Measurements from ENCODE around the gene SMLR1. TPM values are rescaled to one million over a fixed set of nuclear protein-coding genes. Genes with fewer than 3 reads are reported as not detected.

The SMLR1 gene
- total RNA-seq, 1 donor: not detected

DNA sequence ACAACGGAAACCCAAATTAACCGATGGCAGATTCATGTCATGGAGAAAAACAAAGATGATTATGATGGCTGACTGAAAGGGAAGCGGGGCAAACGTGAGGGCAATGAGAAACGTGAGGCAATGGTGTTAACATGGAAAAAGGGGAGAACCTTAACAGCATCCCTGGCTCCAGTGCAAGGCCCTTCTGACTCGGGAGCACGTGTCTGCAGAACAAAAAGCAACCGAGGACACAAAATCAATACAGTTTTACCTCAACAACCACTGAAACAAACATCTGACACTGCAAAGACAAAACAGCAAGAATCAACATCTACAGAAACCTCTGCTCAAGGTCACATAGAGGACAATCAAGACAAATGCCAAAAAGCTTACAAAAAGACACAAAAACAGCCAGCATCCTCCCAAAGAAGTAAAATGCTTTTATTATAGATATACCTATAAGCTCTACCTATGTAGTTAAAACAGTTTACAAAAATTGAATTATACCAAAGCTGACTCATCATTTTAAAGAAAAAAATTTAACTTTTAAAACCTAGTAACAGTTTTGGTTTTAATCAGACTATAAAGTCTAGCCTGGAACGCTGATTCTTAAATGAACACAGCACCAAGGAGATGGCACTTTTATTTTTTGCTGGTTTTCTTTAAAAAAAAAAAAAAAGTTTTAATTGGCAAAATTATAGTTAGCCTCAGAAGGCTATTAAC is 43.1 kb downstream of the SMLR1 start:
- Histone ChIP-seq H3K79me2 (ENCODE audit: insufficient read depth, low read length) (no peaks in the 10 kb centered on the region), H3K36me3 (ENCODE audit: insufficient read depth, low read length) (peaks cover 6% of the 10 kb centered on the region), H2AFZ (ENCODE audit: low read length) (no peak overlapping the region), H3K9me3 (ENCODE audit: low read depth, low read length) (no peaks in the 10 kb centered on the region), H3K4me1 (ENCODE audit: insufficient read depth, low read length) (no peaks in the 10 kb centered on the region), H3K27ac (ENCODE audit: low read depth, low read length) (no peak overlapping the region), H3K4me3 (ENCODE audit: insufficient read depth, low read length) (no peak overlapping the region), H3K27me3 (ENCODE audit: insufficient read depth, low read length) (no peaks in the 10 kb centered on the region), H3K4me2 (ENCODE audit: insufficient read depth, low read length) (no peak overlapping the region), H4K20me1 (ENCODE audit: insufficient read depth, low read length) (no peaks in the 10 kb centered on the region)
- DNase-seq (ENCODE audit: insufficient read length, low spot score, missing footprints): no peak
- TF ChIP-seq, protein P1, sequence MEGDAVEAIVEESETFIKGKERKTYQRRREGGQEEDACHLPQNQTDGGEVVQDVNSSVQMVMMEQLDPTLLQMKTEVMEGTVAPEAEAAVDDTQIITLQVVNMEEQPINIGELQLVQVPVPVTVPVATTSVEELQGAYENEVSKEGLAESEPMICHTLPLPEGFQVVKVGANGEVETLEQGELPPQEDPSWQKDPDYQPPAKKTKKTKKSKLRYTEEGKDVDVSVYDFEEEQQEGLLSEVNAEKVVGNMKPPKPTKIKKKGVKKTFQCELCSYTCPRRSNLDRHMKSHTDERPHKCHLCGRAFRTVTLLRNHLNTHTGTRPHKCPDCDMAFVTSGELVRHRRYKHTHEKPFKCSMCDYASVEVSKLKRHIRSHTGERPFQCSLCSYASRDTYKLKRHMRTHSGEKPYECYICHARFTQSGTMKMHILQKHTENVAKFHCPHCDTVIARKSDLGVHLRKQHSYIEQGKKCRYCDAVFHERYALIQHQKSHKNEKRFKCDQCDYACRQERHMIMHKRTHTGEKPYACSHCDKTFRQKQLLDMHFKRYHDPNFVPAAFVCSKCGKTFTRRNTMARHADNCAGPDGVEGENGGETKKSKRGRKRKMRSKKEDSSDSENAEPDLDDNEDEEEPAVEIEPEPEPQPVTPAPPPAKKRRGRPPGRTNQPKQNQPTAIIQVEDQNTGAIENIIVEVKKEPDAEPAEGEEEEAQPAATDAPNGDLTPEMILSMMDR (IDR thresholded peaks at IDR 0.05; ENCODE audit: extremely low read depth, low read depth, low read length): no peak

DNA sequence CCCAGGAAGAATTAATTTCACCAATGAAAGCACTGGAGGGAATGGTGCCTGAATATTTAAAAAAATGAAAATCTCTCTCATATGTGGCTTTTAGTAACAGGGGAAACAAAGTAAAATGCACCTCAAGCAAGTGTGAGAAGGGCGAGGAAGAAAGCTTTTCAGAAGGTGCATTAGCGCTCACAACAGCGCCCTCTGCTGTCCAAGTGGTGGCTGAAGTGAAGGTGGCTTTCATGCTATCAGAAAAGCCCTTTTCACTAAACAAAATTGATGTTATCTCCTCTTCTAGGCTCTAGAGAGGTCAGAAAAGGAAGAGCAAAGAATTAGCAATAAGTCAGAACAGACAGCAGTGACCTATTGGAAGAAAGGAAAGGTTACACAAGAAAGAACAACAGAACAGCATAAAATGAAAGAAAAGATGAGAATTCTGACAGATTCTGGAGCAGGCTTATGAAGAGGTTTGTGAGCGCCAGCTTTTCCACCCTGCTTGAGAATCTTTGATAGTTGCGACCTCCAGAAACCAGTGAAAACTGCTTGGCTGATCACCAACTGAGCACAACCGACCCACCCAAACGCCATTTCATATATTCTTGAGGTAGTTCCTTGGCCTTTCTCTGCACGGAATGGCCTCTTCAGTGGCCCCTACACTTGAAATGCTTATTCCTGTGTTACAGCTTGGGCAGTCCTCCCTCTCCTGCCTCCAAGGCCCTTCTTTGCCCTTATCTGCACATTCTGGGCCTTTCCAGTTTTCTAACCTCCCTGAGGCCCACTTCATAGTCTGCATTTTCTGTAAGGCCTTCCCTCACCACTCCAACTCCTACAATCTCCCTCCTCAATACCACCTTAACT is 45.3 kb downstream of the SMLR1 start:
- H3K79me2 ChIP-seq (ENCODE audit: insufficient read depth, low read length): no peaks in the 10 kb centered on the region
- TF ChIP-seq, protein P1 (IDR thresholded peaks at IDR 0.05; ENCODE audit: extremely low read depth, low read depth, low read length): peak; percentile 99
- H3K4me3 ChIP-seq (ENCODE audit: insufficient read depth, low read length): no peak overlapping the region
- H3K4me1 ChIP-seq (ENCODE audit: insufficient read depth, low read length): no peaks in the 10 kb centered on the region
- H3K4me2 ChIP-seq (ENCODE audit: insufficient read depth, low read length): no peak overlapping the region
- no peaks in the 10 kb centered on the region for H3K27me3 ChIP-seq (ENCODE audit: insufficient read depth, low read length)
- no peak overlapping the region for H3K27ac ChIP-seq (ENCODE audit: low read depth, low read length)
- H4K20me1 ChIP-seq (ENCODE audit: insufficient read depth, low read length): no peaks in the 10 kb centered on the region
- DNase-seq (ENCODE audit: insufficient read length, low spot score, missing footprints): no peak
- H2AFZ ChIP-seq (ENCODE audit: low read length): no peak overlapping the region
- no peaks in the 10 kb centered on the region for H3K36me3 ChIP-seq (ENCODE audit: insufficient read depth, low read length)
- no peaks in the 10 kb centered on the region for H3K9me3 ChIP-seq (ENCODE audit: low read depth, low read length)

DNA sequence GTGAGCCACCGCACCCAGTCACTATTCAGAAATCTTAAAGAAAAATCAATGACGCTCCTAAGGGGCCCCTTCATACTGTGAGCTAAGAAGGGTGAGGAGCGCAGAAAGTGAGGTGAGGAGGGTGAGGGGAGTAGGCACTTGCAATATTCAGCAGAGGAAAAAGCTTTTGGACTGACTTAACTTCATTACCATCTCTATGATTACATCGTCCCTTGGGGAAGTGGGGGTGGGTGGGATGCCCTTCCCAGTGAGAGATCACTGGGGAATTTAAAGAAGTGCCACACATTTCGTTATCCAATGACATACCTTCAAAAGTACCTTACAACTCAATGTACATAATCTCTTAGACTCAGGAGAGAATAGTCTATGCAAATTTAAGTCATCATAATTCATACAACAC is 46.5 kb downstream of the SMLR1 start:
- H3K27ac ChIP-seq (ENCODE audit: low read depth, low read length): no peak overlapping the region
- no peak overlapping the region for H3K4me2 ChIP-seq (ENCODE audit: insufficient read depth, low read length)
- H3K27me3 ChIP-seq (ENCODE audit: insufficient read depth, low read length): no peaks in the 10 kb centered on the region
- H2AFZ ChIP-seq (ENCODE audit: low read length): no peak overlapping the region
- H4K20me1 ChIP-seq (ENCODE audit: insufficient read depth, low read length): no peaks in the 10 kb centered on the region
- no peaks in the 10 kb centered on the region for H3K4me1 ChIP-seq (ENCODE audit: insufficient read depth, low read length)
- TF ChIP-seq, protein P1 (IDR thresholded peaks at IDR 0.05; ENCODE audit: extremely low read depth, low read depth, low read length): no peak
- H3K4me3 ChIP-seq (ENCODE audit: insufficient read depth, low read length): no peak overlapping the region
- H3K36me3 ChIP-seq (ENCODE audit: insufficient read depth, low read length): no peaks in the 10 kb centered on the region
- H3K79me2 ChIP-seq (ENCODE audit: insufficient read depth, low read length): no peaks in the 10 kb centered on the region
- no peaks in the 10 kb centered on the region for H3K9me3 ChIP-seq (ENCODE audit: low read depth, low read length)
- peak; percentile 11 for DNase-seq (ENCODE audit: insufficient read length, low spot score, missing footprints)

DNA sequence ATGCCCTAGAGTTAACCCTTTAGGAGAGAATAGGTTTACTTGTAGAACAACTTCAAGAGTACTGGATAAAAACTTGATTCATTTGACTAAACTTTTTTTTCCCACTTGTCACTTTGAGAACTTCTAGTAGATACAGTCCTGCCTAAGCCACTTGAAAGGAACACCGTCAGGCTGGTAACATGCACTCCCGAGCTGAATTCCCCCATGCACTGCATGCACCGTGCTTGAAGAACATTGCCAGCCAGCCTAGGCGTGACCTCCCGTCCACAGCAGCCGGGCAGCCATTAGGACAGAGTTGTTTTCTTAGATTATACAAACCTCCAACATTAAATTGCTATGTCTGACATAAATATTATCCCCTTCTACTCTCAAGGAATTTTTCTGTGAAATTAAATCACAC is 52.6 kb downstream of the SMLR1 start:
- H3K4me3 ChIP-seq (ENCODE audit: insufficient read depth, low read length): no peak overlapping the region
- TF ChIP-seq, protein P1 (IDR thresholded peaks at IDR 0.05; ENCODE audit: extremely low read depth, low read depth, low read length): no peak
- no peaks in the 10 kb centered on the region for H4K20me1 ChIP-seq (ENCODE audit: insufficient read depth, low read length)

More for the DNA sequence above, 52.6 kb downstream of the SMLR1 start:
- peaks cover 11% of the 10 kb centered on the region for H3K36me3 ChIP-seq (ENCODE audit: insufficient read depth, low read length)
- H3K27ac ChIP-seq (ENCODE audit: low read depth, low read length): no peak overlapping the region
- H3K79me2 ChIP-seq (ENCODE audit: insufficient read depth, low read length): no peaks in the 10 kb centered on the region
- H3K27me3 ChIP-seq (ENCODE audit: insufficient read depth, low read length): no peaks in the 10 kb centered on the region
- DNase-seq (ENCODE audit: insufficient read length, low spot score, missing footprints): no peak
- H2AFZ ChIP-seq (ENCODE audit: low read length): no peak overlapping the region
- H3K4me2 ChIP-seq (ENCODE audit: insufficient read depth, low read length): no peak overlapping the region
- H3K9me3 ChIP-seq (ENCODE audit: low read depth, low read length): no peaks in the 10 kb centered on the region
- H3K4me1 ChIP-seq (ENCODE audit: insufficient read depth, low read length): no peaks in the 10 kb centered on the region
